ENCODE results near the gene ANXA2R.
"Not testable (repeated sequence)": the region's sequence is repeated elsewhere in the genome, so short reads cannot be mapped to it uniquely, and the experiment has no call there.

ANXA2R gene

GRCh38 chr5:43060020-43060419 is 19.9 kb upstream of the ANXA2R start:
- DNase-seq: not testable (repeated sequence)

GRCh38 chr5:43055098-43055497 is 15.0 kb upstream of the ANXA2R start:
- DNase-seq: not testable (repeated sequence)

GRCh38 chr5:43051684-43052083 is 11.6 kb upstream of the ANXA2R start:
- no peak for DNase-seq

GRCh38 chr5:43050384-43050783 is 10.3 kb upstream of the ANXA2R start:
- no peak for DNase-seq

- DNase-seq: no peak
Observed at GRCh38 chr5:43049236-43049635, 9.1 kb upstream of the ANXA2R start.

GRCh38 chr5:43046474-43046873 is 6.4 kb upstream of the ANXA2R start:
- DNase-seq: no peak

- DNase-seq: no peak
Observed at GRCh38 chr5:43045236-43045635, 5.1 kb upstream of the ANXA2R start.

- no peak for DNase-seq
Observed at GRCh38 chr5:43044181-43044914, 4.2 kb upstream of the ANXA2R start.

- no peak for DNase-seq
Observed at GRCh38 chr5:43043400-43043756, 3.3 kb upstream of the ANXA2R start.

- peak; percentile 53 to 62 for DNase-seq
Observed at GRCh38 chr5:43042626-43043399, 2.7 kb upstream of the ANXA2R start.

- DNase-seq: peak; percentile 63 to 71
Observed at GRCh38 chr5:43042176-43042625, 2.1 kb upstream of the ANXA2R start.

GRCh38 chr5:43041669-43042175 is 1.6 kb upstream of the ANXA2R start:
- peak in 1 of 2 experiments; percentile 59 for DNase-seq

- DNase-seq: peak in 1 of 2 experiments; percentile 26
Observed at GRCh38 chr5:43041110-43041668, 1.1 kb upstream of the ANXA2R start.

GRCh38 chr5:43039471-43040286 is 440 bp downstream of the ANXA2R start:
- DNase-seq: peak; percentile 57 to 61

GRCh38 chr5:43039152-43039470 is 1.0 kb downstream of the ANXA2R start:
- no peak for DNase-seq

- peak; percentile 12 to 28 for DNase-seq
Observed at GRCh38 chr5:43038496-43038989, 1.6 kb downstream of the ANXA2R start.

- peak in 1 of 2 experiments; percentile 48 for DNase-seq
Observed at GRCh38 chr5:43037636-43038495, 2.3 kb downstream of the ANXA2R start.

- no peak for DNase-seq
Observed at GRCh38 chr5:43036856-43037635, 3.1 kb downstream of the ANXA2R start.

- no peak for DNase-seq
Observed at GRCh38 chr5:43036409-43036808, 3.7 kb downstream of the ANXA2R start.

- no peak for DNase-seq
Observed at GRCh38 chr5:43034591-43034968, 5.5 kb downstream of the ANXA2R start.

Data from stimulated activated CD4-positive, alpha-beta T cell treated with anti-CD3 and anti-CD28 coated beads, Interleukin-4, amount 100 ng/mL, for 4 hours (primary cell).